SHP77 (cell line): ENCODE data around the gene GPR61.

Experiments
- DNase-seq, 2 experiments: peaks; one replicate each; lab custom pipeline; 2025; lab: John Stamatoyannopoulos, UW

GPR61 gene

GRCh38 chr1:109570414-109570813 lies 30.7 kb downstream of the GPR61 start:
- no peak for DNase-seq

GRCh38 chr1:109573785-109574184 lies 34.1 kb downstream of the GPR61 start:
- no peak for DNase-seq

- no peak for DNase-seq
These were observed 39.3 kb downstream of the GPR61 start for GRCh38 chr1:109578947-109579443.

GRCh38 chr1:109579491-109579890 lies 39.8 kb downstream of the GPR61 start:
- DNase-seq: no peak

GRCh38 chr1:109582021-109582420 lies 42.3 kb downstream of the GPR61 start:
- DNase-seq: no peak

GRCh38 chr1:109584766-109585165 lies 45.1 kb downstream of the GPR61 start:
- DNase-seq: no peak

- no peak for DNase-seq
These were observed 46.4 kb downstream of the GPR61 start for GRCh38 chr1:109586055-109586454.

GRCh38 chr1:109589177-109589576 lies 49.5 kb downstream of the GPR61 start:
- no peak for DNase-seq

- no peak for DNase-seq
These were observed 50.0 kb downstream of the GPR61 start for GRCh38 chr1:109589679-109590078.

- no peak for DNase-seq
These were observed 53.2 kb downstream of the GPR61 start for GRCh38 chr1:109592916-109593315.

GRCh38 chr1:109595531-109595930 lies 55.9 kb downstream of the GPR61 start:
- DNase-seq: no peak
